Mesodermal cell (in vitro differentiated cells): ENCODE results near the gene UBA1.
"Not testable (repeated sequence)": the region's sequence is repeated elsewhere in the genome, so short reads cannot be mapped to it uniquely, and the experiment has no call there.

Experiments
- H3K27ac ChIP-seq: 2 replicates; pipeline ENCODE4 v1.7.0; 2013; ENCODE audit warnings: mild to moderate bottlenecking, low read depth, low read length, moderate library complexity; ENCODE audit not compliant: severe bottlenecking
- H3K36me3 ChIP-seq: 2 replicates; pipeline ENCODE4 v1.7.1; 2013; ENCODE audit warnings: mild to moderate bottlenecking, low read length, moderate library complexity; ENCODE audit not compliant: control insufficient read depth, insufficient read depth
- H3K4me1 ChIP-seq: one replicate; pipeline ENCODE4 v1.7.1; 2013; ENCODE audit warnings: mild to moderate bottlenecking, low read length; ENCODE audit not compliant: insufficient read depth, control insufficient read depth, poor library complexity, severe bottlenecking
- H3K4me3 ChIP-seq: 2 replicates; pipeline ENCODE4 v1.7.0; 2013; ENCODE audit warnings: low read length, control low read depth, mild to moderate bottlenecking; ENCODE audit not compliant: insufficient read depth, poor library complexity, severe bottlenecking; ENCODE audit errors: extremely low read depth
- H3K9me3 ChIP-seq: 2 replicates; pipeline ENCODE4 v1.7.1; 2013; ENCODE audit warnings: mild to moderate bottlenecking, low read length, moderate library complexity; ENCODE audit not compliant: control insufficient read depth
- WGBS, 2 experiments: methylation state at CpG; one replicate each; pipeline ENCODE4 v1.1.5; 2013; ENCODE audit warnings: missing lambda C conversion rate in 2 of 2; ENCODE audit not compliant: insufficient coverage in 2 of 2; 5-methylcytosine and 5-hydroxymethylcytosine counted together

UBA1 gene

GRCh38 chrX:47244676-47245075 is 51.0 kb downstream of the UBA1 start:
- WGBS, 2 experiments, result 94 to 96% methylated on average over 5 to 11 of the region's 16 CpGs
- Histone ChIP-seq H3K4me1 (no peaks in the 10 kb centered on the region), H3K9me3 (no peaks in the 10 kb centered on the region), H3K4me3 (no peak overlapping the region), H3K27ac (no peak overlapping the region), H3K36me3 (peaks cover 56% of the 10 kb centered on the region)

- no peaks in the 10 kb centered on the region for H3K4me1 ChIP-seq
- no peak overlapping the region for H3K27ac ChIP-seq
- H3K9me3 ChIP-seq, result no peaks in the 10 kb centered on the region
- H3K4me3 ChIP-seq, result no peak overlapping the region
- H3K36me3 ChIP-seq, result peaks cover 51% of the 10 kb centered on the region
- WGBS, 2 experiments, result 90% methylated on average over 2 of the region's 10 CpGs; no CpG with 5 or more reads in 1 of the 2 experiments
These were observed 51.5 kb downstream of the UBA1 start for GRCh38 chrX:47245156-47245555.

- 93 to 95% methylated on average over 7 to 8 of the region's 23 CpGs for WGBS, 2 experiments
- H3K4me3 ChIP-seq, result no peak overlapping the region
- H3K9me3 ChIP-seq, result no peaks in the 10 kb centered on the region
- no peak overlapping the region for H3K27ac ChIP-seq
- H3K36me3 ChIP-seq, result peaks cover 29% of the 10 kb centered on the region
- no peaks in the 10 kb centered on the region for H3K4me1 ChIP-seq
These were observed 53.8 kb downstream of the UBA1 start for GRCh38 chrX:47247206-47247998.

GRCh38 chrX:47247999-47248320 is 54.3 kb downstream of the UBA1 start:
- Histone ChIP-seq H3K4me3 (no peak overlapping the region), H3K4me1 (no peaks in the 10 kb centered on the region), H3K9me3 (no peaks in the 10 kb centered on the region), H3K27ac (no peak overlapping the region), H3K36me3 (peaks cover 24% of the 10 kb centered on the region)
- 87 to 95% methylated on average over 8 to 10 of the region's 13 CpGs for WGBS, 2 experiments

GRCh38 chrX:47248576-47248975 is 54.9 kb downstream of the UBA1 start:
- no peak overlapping the region for H3K27ac ChIP-seq
- peaks cover 21% of the 10 kb centered on the region for H3K36me3 ChIP-seq
- H3K4me1 ChIP-seq, result no peaks in the 10 kb centered on the region
- WGBS, 2 experiments, result 100% methylated on average over 2 of the region's 6 CpGs; no CpG with 5 or more reads in 1 of the 2 experiments
- no peaks in the 10 kb centered on the region for H3K9me3 ChIP-seq
- no peak overlapping the region for H3K4me3 ChIP-seq

DNA sequence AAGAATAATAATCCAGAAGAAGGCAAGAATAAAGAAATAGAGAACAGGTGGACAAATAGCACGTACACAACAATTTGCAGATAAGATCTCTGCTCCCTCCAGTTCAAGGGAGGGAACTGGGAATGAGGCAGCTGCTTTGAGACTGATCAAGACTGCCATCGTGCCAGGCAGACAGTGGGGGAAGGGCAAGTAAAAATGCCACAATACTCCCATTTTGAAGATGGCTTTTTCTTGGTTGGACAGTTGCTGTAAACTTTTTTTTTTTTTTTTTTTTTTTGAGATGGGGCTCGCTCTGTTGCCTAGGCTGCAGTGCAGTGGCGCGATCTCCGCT is 56.4 kb downstream of the UBA1 start:
- Histone ChIP-seq H3K36me3 (peaks cover 16% of the 10 kb centered on the region), H3K4me1 (no peaks in the 10 kb centered on the region), H3K9me3 (no peaks in the 10 kb centered on the region), H3K27ac (no peak overlapping the region), H3K4me3 (no peak overlapping the region)
- 100% methylated on average over 1 of the region's 6 CpGs; no CpG with 5 or more reads in 1 of the 2 experiments for WGBS, 2 experiments

GRCh38 chrX:47257620-47258019 is 64.0 kb downstream of the UBA1 start:
- H3K4me1 ChIP-seq, H3K9me3 ChIP-seq, H3K27ac ChIP-seq, H3K4me3 ChIP-seq, H3K36me3 ChIP-seq: not testable (repeated sequence)
- 93 to 100% methylated on average over 4 to 5 of the region's 12 CpGs for WGBS, 2 experiments
